HepG2 (cell line): ENCODE results near the gene CD2AP. TPM values are rescaled to one million over a fixed set of nuclear protein-coding genes. Genes with fewer than 3 reads are reported as not detected.
A peak's percentile ranks its signal among the peaks of the same experiment; 100 is the strongest.

ENCODE experiments used
- ATAC-seq: fragments of 200-7000 bp; cut with Tn5 transposase; 3 replicates; pipeline ENCODE4 v1.9.1; 2020; ENCODE audit warnings: mild to moderate bottlenecking, moderate library complexity
- BruUV-seq: library from RNA; stranded (reverse); fragments of 400-500 nt; replicated peaks from 2 replicates; lab custom pipeline; 2021; lab: Mats Ljungman, UMichigan
- CTCF ChIA-PET: fragments of 300-600 bp; formaldehyde crosslinking; extraction: SDS; loops from one replicate; lab custom pipeline; 2021; ENCODE audit warnings: low total read pairs, inconsistent platforms, low intra/inter-chr PET ratio; lab: Yijun Ruan, JAX
- POLR2A ChIA-PET: fragments of 350-600 bp; sonication (Branson Sonifier 250); formaldehyde crosslinking; loops from one replicate; lab custom pipeline; 2020; ENCODE audit warnings: antibody characterized with exemption, inconsistent platforms; lab: Yijun Ruan, JAX
- DNase-seq: peaks from one replicate; pipeline ENCODE4 v3.0.0-alpha.2; 2015; ENCODE audit warnings: low spot score
- FAIRE-seq: peaks from 3 replicates; lab custom pipeline; 2011; peaks lifted over from hg19 to GRCh38; lab: Jason Lieb, UNC
- H2AFZ ChIP-seq: one replicate; pipeline ENCODE4 v1.6.1; 2011; ENCODE audit warnings: low read length, inconsistent platforms
- H3K27ac ChIP-seq: fragments of 300-600 bp; 3 replicates; pipeline ENCODE4 v1.8.0; 2011; ENCODE audit warnings: mixed run types, mild to moderate bottlenecking, mixed read lengths, low read length, inconsistent platforms; ENCODE audit not compliant: insufficient read depth; ENCODE audit errors: extremely low read length
- H3K27me3 ChIP-seq, 2 experiments: fragments of 200-600 bp in 1 of 2; 2 replicates in 1 of 2; 3 replicates in 1 of 2; pipeline versions ENCODE4 v1.6.0 to v1.8.0; 2011; ENCODE audit warnings: low read length in 2 of 2, mild to moderate bottlenecking in 2 of 2, moderate library complexity in 2 of 2, inconsistent platforms in 1 of 2; ENCODE audit not compliant: insufficient read depth in 2 of 2, control insufficient read depth in 1 of 2
- H3K36me3 ChIP-seq, 2 experiments: fragments of 200-600 bp in 1 of 2; replicated peaks in 1 of 2; 2 replicates in 1 of 2; 3 replicates in 1 of 2; pipeline versions ENCODE4 v1.5.1 to v1.8.0; 2011; ENCODE audit warnings: low read length in 2 of 2, inconsistent platforms in 1 of 2; ENCODE audit not compliant: insufficient read depth in 2 of 2, control insufficient read depth in 1 of 2
- H3K4me1 ChIP-seq: 2 replicates; pipeline ENCODE4 v1.5.1; 2012; ENCODE audit warnings: low read length, inconsistent platforms; ENCODE audit not compliant: insufficient read depth
- H3K4me2 ChIP-seq: 2 replicates; pipeline ENCODE4 v1.6.0; 2011; ENCODE audit warnings: low read depth, low read length, inconsistent platforms
- H3K4me3 ChIP-seq, 3 experiments: fragments of 200-600 bp in 1 of 3; sonication (generic), shearing (Covaris generic) in 1 of 3; replicated peaks in 1 of 3; 2 replicates each; pipeline ENCODE4 v1.5.1; 2011 to 2016; ENCODE audit warnings: low read length in 3 of 3, inconsistent platforms in 2 of 3, low read depth in 2 of 3, mild to moderate bottlenecking in 2 of 3, control low read depth in 1 of 3, mixed read lengths in 1 of 3; ENCODE audit not compliant: insufficient read depth in 1 of 3
- H3K79me2 ChIP-seq: one replicate; pipeline ENCODE4 v1.6.1; 2011; ENCODE audit warnings: low read length, inconsistent platforms; ENCODE audit not compliant: insufficient read depth
- H3K9ac ChIP-seq: 2 replicates; pipeline ENCODE4 v1.6.0; 2011; ENCODE audit warnings: mild to moderate bottlenecking, low read depth, low read length, inconsistent platforms; ENCODE audit not compliant: insufficient read depth
- H3K9me3 ChIP-seq: 2 replicates; pipeline ENCODE4 v1.5.1; 2012; ENCODE audit warnings: mild to moderate bottlenecking, low read length
- H4K20me1 ChIP-seq: 2 replicates; pipeline ENCODE4 v1.6.0; 2011; ENCODE audit warnings: inconsistent platforms, mild to moderate bottlenecking, low read length, moderate library complexity; ENCODE audit not compliant: insufficient read depth
- BCLAF1 ChIP-seq: fragments of 450-650 bp; IDR thresholded peaks from 2 replicates; pipeline ENCODE4 v1.6.1; 2017; ENCODE audit warnings: mild to moderate bottlenecking
- CEBPB ChIP-seq: IDR thresholded peaks from 2 replicates; pipeline ENCODE4 v1.6.1; 2011; ENCODE audit warnings: low read depth, low read length, improper control_type of control experiment, borderline replicate concordance
- CEBPG ChIP-seq: IDR thresholded peaks from 2 replicates; pipeline ENCODE4 v1.6.1; 2016
- KLF12 ChIP-seq: sonication (generic); formaldehyde crosslinking; IDR thresholded peaks from 2 replicates; pipeline ENCODE4 v1.4.0; 2020; ENCODE audit warnings: missing genetic modification reagents, borderline replicate concordance
- RBM39 ChIP-seq: fragments of 200-400 bp; formaldehyde crosslinking; IDR thresholded peaks from one replicate; pipeline ENCODE4 v1.6.1; 2018; ENCODE audit warnings: antibody characterized with exemption, mild to moderate bottlenecking, low read depth, low read length; ENCODE audit not compliant: poor library complexity, severe bottlenecking
- SMC3 ChIP-seq: IDR thresholded peaks from 2 replicates; pipeline ENCODE4 v1.6.1; 2011; ENCODE audit warnings: low read length, improper control_type of control experiment
- UBTF ChIP-seq: sonication (generic); formaldehyde crosslinking; IDR thresholded peaks from 2 replicates; pipeline ENCODE4 v1.4.0; 2020; ENCODE audit warnings: mild to moderate bottlenecking, missing genetic modification reagents
- ZNF879 ChIP-seq: sonication (generic); formaldehyde crosslinking; IDR thresholded peaks from 2 replicates; pipeline ENCODE4 v1.8.1; 2023; ENCODE audit warnings: missing genetic modification reagents
- ZSCAN20 ChIP-seq: sonication (generic); formaldehyde crosslinking; IDR thresholded peaks from 2 replicates; pipeline ENCODE4 v1.4.0; 2020; ENCODE audit warnings: missing genetic modification reagents, mild to moderate bottlenecking, borderline replicate concordance
- ZSCAN29 ChIP-seq: sonication (generic); formaldehyde crosslinking; conservative IDR thresholded peaks from 2 replicates; pipeline ENCODE4 v1.4.0; 2020; ENCODE audit warnings: mild to moderate bottlenecking, missing genetic modification reagents
- ZXDC ChIP-seq: sonication (generic); formaldehyde crosslinking; IDR thresholded peaks from 2 replicates; pipeline ENCODE4 v1.5.0; 2020; ENCODE audit warnings: mild to moderate bottlenecking, missing genetic modification reagents
- WGBS: methylation state at CpG from one replicate; pipeline ENCODE4 v1.1.6; 2017; ENCODE audit warnings: low lambda C conversion rate; 5-methylcytosine and 5-hydroxymethylcytosine counted together
- in situ Hi-C: cut with HindIII; loops from 2 replicates; pipeline ENCODE4 v1.10.0; 2017; ENCODE audit warnings: low pct_unique_long_range_greater_than_20kb; ENCODE audit not compliant: extremely low pct_ligation_motif_present
- intact Hi-C: fragments of 100-400 bp; cut with micrococcal nuclease; formaldehyde crosslinking; loops from one replicate; pipeline ENCODE4 v1.10.0; 2022; ENCODE audit not compliant: unreplicated experiment
- polyA plus RNA-seq, 8 experiments: library from polyadenylated mRNA; depleted of rRNA in 3 of 8; stranded (reverse) in 7 of 8; unstranded in 1 of 8; fragments of >200 nt; fragmentation: Illumina TruSeq in 4 of 8; extraction: Trizol in 4 of 8; gene quantifications; 2 replicates each; pipeline versions ENCODE4 v1.2.1 to v1.2.3, GENCODE V29; 2011 to 2016; ENCODE audit warnings: low read depth in 4 of 8, missing spikeins in 1 of 8, mixed read lengths in 1 of 8; ENCODE audit not compliant: insufficient read depth in 1 of 8
- total RNA-seq, 5 experiments: library from RNA; depleted of rRNA; stranded (reverse); fragments of >200 nt; fragmentation: Illumina TruSeq; extraction: Trizol; gene quantifications; 2 replicates each; pipeline ENCODE4 v1.2.3, GENCODE V29; 2016; ENCODE audit warnings: low read depth in 1 of 5

CD2AP gene
- total and polyA plus RNA-seq, 2 of the 13 experiments (the other 11 are each of a cell fraction or from before 2014, with no cell fraction given): 8.6 to 31.9 TPM

GRCh38 chr6:47593979-47594378 is 116.4 kb downstream of the CD2AP start:
- no peak for DNase-seq
- BruUV-seq: TSS peak; percentile 10
- Histone ChIP-seq H3K27me3 (no peaks in the 10 kb centered on the region), H3K36me3 (peaks cover 0 to 32% of the 10 kb centered on the region in 2 experiments; a peak in 4 of 5 replicates), H3K9ac (no peak overlapping the region), H3K27ac (no peak overlapping the region), H3K4me3 (no peak overlapping the region), H3K9me3 (no peaks in the 10 kb centered on the region), H3K79me2 (no peaks in the 10 kb centered on the region), H2AFZ (no peak overlapping the region), H3K4me2 (no peak overlapping the region), H4K20me1 (no peaks in the 10 kb centered on the region), H3K4me1 (no peaks in the 10 kb centered on the region)
- 96% methylated on average over 3 of the region's 3 CpGs for WGBS
- TF ChIP-seq ZXDC (CRISPR knock-in tag) (no peak), CEBPG (CRISPR knock-in tag) (peak; percentile 55; the same call in 1 of the 2 replicates), SMC3 (no peak), RBM39 (no peak), ZSCAN20 (CRISPR knock-in tag) (no peak), CEBPB (peak; percentile 85)
- intact Hi-C loops: no loop called here
- ChIA-PET CTCF (no interaction called here), POLR2A (no interaction called here)
- in situ Hi-C loops: no loop called here
- FAIRE-seq: peak; percentile 4
- ATAC-seq: no peak

- peaks cover 0 to 35% of the 10 kb centered on the region in 2 experiments; a peak in 4 of 5 replicates for H3K36me3 ChIP-seq
- no peak for FAIRE-seq
- POLR2A ChIA-PET: no interaction called here
- no peak overlapping the region for H3K4me3 ChIP-seq
- no peak overlapping the region for H3K27ac ChIP-seq
- BruUV-seq: no TSS peak
- H3K79me2 ChIP-seq: no peaks in the 10 kb centered on the region
- no peak for DNase-seq
- H3K4me1 ChIP-seq: no peaks in the 10 kb centered on the region
- H3K4me2 ChIP-seq: no peak overlapping the region
- CTCF ChIA-PET: no interaction called here
- H3K9me3 ChIP-seq: no peaks in the 10 kb centered on the region
- no peak overlapping the region for H2AFZ ChIP-seq
- H4K20me1 ChIP-seq: no peaks in the 10 kb centered on the region
- in situ Hi-C loops (no loop called here), intact Hi-C loops (no loop called here)
- H3K27me3 ChIP-seq: no peaks in the 10 kb centered on the region
- no peak for ATAC-seq
- 100% methylated on average over 1 of the region's 1 CpG for WGBS
- no peak overlapping the region for H3K9ac ChIP-seq
- TF ChIP-seq BCLAF1 (no peak), KLF12 (CRISPR knock-in tag) (no peak), ZNF879 (no peak), UBTF (CRISPR knock-in tag) (no peak), ZSCAN29 (no peak)
These were observed 118.2 kb downstream of the CD2AP start for GRCh38 chr6:47595785-47596184.
